ENCODE measurements around the gene SRRD. TPM values are rescaled to one million over a fixed set of nuclear protein-coding genes. Genes with fewer than 3 reads are reported as not detected.
"Not testable (repeated sequence)": the region's sequence is repeated elsewhere in the genome, so short reads cannot be mapped to it uniquely, and the experiment has no call there.

The SRRD gene
- total and polyA plus RNA-seq, 2 of the 13 experiments (the other 11 are each of a cell fraction or from before 2014, with no cell fraction given) = 22.8 to 36.6 TPM

DNA sequence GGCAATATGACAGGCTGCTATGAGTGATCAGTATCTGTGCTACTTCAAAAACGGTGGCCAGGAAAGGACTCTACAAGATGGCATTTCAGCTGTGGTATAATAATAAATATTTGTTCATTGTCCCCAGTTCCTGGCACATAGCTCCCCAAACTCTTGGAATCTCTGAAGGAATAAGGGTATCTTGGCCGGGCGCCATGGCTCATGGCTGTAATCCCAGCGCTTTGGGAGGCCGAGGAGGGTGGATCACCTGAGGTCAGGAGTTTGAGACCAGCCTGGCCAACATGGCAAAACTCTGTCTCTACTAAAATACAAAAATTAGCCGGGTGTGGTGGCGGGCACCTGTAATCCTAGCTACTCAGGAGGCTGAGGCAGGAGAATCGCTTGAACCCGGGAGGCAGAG, 44.8 kb downstream of the SRRD start:
- CTCF ChIA-PET (ENCODE audit: low intra/inter-chr PET ratio, low total read pairs); DNase-seq (ENCODE audit: low spot score); H3K27me3 ChIP-seq (ENCODE audit: control insufficient read depth in 1 of 2, insufficient read depth in 2 of 2, low read length in 2 of 2); in situ Hi-C loops (cut with HindIII; ENCODE audit: extremely low pct_ligation_motif_present, low pct_unique_long_range_greater_than_20kb); BruUV-seq (replicated peaks); FAIRE-seq; H3K9me3 ChIP-seq (ENCODE audit: low read length); ATAC-seq; H4K20me1 ChIP-seq (ENCODE audit: insufficient read depth, low read length); H3K9ac ChIP-seq (ENCODE audit: insufficient read depth, low read depth, low read length); intact Hi-C loops (cut with micrococcal nuclease; ENCODE audit: unreplicated experiment); H3K27ac ChIP-seq (ENCODE audit: extremely low read length, insufficient read depth, low read length); H3K4me2 ChIP-seq (ENCODE audit: low read depth, low read length); H2AFZ ChIP-seq (ENCODE audit: low read length); H3K79me2 ChIP-seq (ENCODE audit: insufficient read depth, low read length); H3K4me3 ChIP-seq (replicated peaks in 1 of 3; ENCODE audit: insufficient read depth in 1 of 3, low read depth in 2 of 3, low read length in 3 of 3); H3K4me1 ChIP-seq (ENCODE audit: insufficient read depth, low read length): not testable (repeated sequence)
- WGBS (ENCODE audit: low lambda C conversion rate) = 96% methylated on average over 9 of the region's 9 CpGs
- POLR2A ChIA-PET = interaction anchor here (1.0 kb wide), 1 partner anchor 45 kb away, joined by 3 read pairs; the partner anchor contains the start of genes HPS4 and SRRD
- peaks cover 1 to 13% of the 10 kb centered on the region in 2 experiments; a peak in 3 of 5 replicates for H3K36me3 ChIP-seq (replicated peaks in 1 of 2; ENCODE audit: control insufficient read depth in 1 of 2, insufficient read depth in 2 of 2, low read length in 2 of 2)

DNA sequence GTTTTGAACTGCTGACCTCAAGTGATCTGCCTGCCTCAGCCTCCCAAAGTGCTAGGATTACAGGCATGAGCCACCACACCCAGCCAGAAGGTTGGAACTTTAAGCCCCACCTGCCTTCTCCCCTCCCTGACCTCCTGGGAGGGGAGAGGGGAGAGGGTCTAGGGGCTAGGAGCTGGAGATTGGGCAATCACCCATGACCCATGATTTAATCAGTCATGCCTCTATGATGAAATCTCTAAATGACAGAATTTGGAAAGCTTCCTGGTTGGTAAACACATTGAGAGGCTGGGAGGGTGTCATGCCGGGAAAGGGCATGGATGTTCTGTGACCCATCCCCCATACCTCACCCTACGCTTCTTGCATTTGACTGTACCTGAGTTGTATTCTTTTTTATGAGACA, 45.7 kb downstream of the SRRD start:
- Histone ChIP-seq H3K79me2 (ENCODE audit: insufficient read depth, low read length) (no peaks in the 10 kb centered on the region), H3K9ac (ENCODE audit: insufficient read depth, low read depth, low read length) (no peak overlapping the region), H3K4me2 (ENCODE audit: low read depth, low read length) (no peak overlapping the region), H3K27me3 (ENCODE audit: control insufficient read depth in 1 of 2, insufficient read depth in 2 of 2, low read length in 2 of 2) (no peaks in the 10 kb centered on the region), H3K27ac (ENCODE audit: extremely low read length, insufficient read depth, low read length) (no peak overlapping the region), H2AFZ (ENCODE audit: low read length) (no peak overlapping the region), H3K4me3 (replicated peaks in 1 of 3; ENCODE audit: insufficient read depth in 1 of 3, low read depth in 2 of 3, low read length in 3 of 3) (no peak overlapping the region), H4K20me1 (ENCODE audit: insufficient read depth, low read length) (no peaks in the 10 kb centered on the region), H3K36me3 (replicated peaks in 1 of 2; ENCODE audit: control insufficient read depth in 1 of 2, insufficient read depth in 2 of 2, low read length in 2 of 2) (peaks cover 1 to 13% of the 10 kb centered on the region in 2 experiments; a peak in 3 of 5 replicates), H3K4me1 (ENCODE audit: insufficient read depth, low read length) (no peaks in the 10 kb centered on the region), H3K9me3 (ENCODE audit: low read length) (no peaks in the 10 kb centered on the region)
- intact Hi-C loops (cut with micrococcal nuclease; ENCODE audit: unreplicated experiment) = no loop called here
- DNase-seq (ENCODE audit: low spot score) = peak; percentile 39
- POLR2A ChIA-PET = interaction anchor here (1.0 kb wide), 1 partner anchor 46 kb away, joined by 3 read pairs; the partner anchor contains the start of genes HPS4 and SRRD
- CTCF ChIA-PET (ENCODE audit: low intra/inter-chr PET ratio, low total read pairs) = no interaction called here
- BruUV-seq (replicated peaks) = no TSS peak
- no peak for ATAC-seq
- in situ Hi-C loops (cut with HindIII; ENCODE audit: extremely low pct_ligation_motif_present, low pct_unique_long_range_greater_than_20kb) = no loop called here
- WGBS (ENCODE audit: low lambda C conversion rate) = 63% methylated on average over 2 of the region's 2 CpGs
- FAIRE-seq = no peak
- peak; percentile 21; the same call in 1 of the 2 replicates for TF ChIP-seq HMG20A (CRISPR knock-in tag; IDR thresholded peaks at IDR 0.05; ENCODE audit: borderline replicate concordance)
- TF ChIP-seq ASH2L (IDR thresholded peaks at IDR 0.05; ENCODE audit: insufficient read length, low read depth, low read length) = no peak
- TF ChIP-seq NR2F1 (CRISPR knock-in tag; IDR thresholded peaks at IDR 0.05) = 0 out of 4 replicates have a peak, but pooled peaks of 1 of the 2 experiments have one; percentile 28
- TF ChIP-seq, protein P1, sequence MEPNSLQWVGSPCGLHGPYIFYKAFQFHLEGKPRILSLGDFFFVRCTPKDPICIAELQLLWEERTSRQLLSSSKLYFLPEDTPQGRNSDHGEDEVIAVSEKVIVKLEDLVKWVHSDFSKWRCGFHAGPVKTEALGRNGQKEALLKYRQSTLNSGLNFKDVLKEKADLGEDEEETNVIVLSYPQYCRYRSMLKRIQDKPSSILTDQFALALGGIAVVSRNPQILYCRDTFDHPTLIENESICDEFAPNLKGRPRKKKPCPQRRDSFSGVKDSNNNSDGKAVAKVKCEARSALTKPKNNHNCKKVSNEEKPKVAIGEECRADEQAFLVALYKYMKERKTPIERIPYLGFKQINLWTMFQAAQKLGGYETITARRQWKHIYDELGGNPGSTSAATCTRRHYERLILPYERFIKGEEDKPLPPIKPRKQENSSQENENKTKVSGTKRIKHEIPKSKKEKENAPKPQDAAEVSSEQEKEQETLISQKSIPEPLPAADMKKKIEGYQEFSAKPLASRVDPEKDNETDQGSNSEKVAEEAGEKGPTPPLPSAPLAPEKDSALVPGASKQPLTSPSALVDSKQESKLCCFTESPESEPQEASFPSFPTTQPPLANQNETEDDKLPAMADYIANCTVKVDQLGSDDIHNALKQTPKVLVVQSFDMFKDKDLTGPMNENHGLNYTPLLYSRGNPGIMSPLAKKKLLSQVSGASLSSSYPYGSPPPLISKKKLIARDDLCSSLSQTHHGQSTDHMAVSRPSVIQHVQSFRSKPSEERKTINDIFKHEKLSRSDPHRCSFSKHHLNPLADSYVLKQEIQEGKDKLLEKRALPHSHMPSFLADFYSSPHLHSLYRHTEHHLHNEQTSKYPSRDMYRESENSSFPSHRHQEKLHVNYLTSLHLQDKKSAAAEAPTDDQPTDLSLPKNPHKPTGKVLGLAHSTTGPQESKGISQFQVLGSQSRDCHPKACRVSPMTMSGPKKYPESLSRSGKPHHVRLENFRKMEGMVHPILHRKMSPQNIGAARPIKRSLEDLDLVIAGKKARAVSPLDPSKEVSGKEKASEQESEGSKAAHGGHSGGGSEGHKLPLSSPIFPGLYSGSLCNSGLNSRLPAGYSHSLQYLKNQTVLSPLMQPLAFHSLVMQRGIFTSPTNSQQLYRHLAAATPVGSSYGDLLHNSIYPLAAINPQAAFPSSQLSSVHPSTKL (CRISPR knock-in tag; IDR thresholded peaks at IDR 0.05) = 0 out of 2 replicates have a peak, but pooled peaks have one; percentile 20
- 0 out of 4 replicates have a peak, but pooled peaks of 1 of the 2 experiments have one; percentile 22 for TF ChIP-seq KLF16 (CRISPR knock-in tag; IDR thresholded peaks at IDR 0.05)
- peak; percentile 29; the same call in 1 of the 2 replicates for TF ChIP-seq SAP130 (CRISPR knock-in tag; IDR thresholded peaks at IDR 0.05; ENCODE audit: low read depth)
- TF ChIP-seq, protein P2, sequence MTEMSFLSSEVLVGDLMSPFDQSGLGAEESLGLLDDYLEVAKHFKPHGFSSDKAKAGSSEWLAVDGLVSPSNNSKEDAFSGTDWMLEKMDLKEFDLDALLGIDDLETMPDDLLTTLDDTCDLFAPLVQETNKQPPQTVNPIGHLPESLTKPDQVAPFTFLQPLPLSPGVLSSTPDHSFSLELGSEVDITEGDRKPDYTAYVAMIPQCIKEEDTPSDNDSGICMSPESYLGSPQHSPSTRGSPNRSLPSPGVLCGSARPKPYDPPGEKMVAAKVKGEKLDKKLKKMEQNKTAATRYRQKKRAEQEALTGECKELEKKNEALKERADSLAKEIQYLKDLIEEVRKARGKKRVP (CRISPR knock-in tag; IDR thresholded peaks at IDR 0.05) = peak in 1 of 2 experiments; percentile 66; a peak in 2 of 4 replicates
- TF ChIP-seq, protein P3, sequence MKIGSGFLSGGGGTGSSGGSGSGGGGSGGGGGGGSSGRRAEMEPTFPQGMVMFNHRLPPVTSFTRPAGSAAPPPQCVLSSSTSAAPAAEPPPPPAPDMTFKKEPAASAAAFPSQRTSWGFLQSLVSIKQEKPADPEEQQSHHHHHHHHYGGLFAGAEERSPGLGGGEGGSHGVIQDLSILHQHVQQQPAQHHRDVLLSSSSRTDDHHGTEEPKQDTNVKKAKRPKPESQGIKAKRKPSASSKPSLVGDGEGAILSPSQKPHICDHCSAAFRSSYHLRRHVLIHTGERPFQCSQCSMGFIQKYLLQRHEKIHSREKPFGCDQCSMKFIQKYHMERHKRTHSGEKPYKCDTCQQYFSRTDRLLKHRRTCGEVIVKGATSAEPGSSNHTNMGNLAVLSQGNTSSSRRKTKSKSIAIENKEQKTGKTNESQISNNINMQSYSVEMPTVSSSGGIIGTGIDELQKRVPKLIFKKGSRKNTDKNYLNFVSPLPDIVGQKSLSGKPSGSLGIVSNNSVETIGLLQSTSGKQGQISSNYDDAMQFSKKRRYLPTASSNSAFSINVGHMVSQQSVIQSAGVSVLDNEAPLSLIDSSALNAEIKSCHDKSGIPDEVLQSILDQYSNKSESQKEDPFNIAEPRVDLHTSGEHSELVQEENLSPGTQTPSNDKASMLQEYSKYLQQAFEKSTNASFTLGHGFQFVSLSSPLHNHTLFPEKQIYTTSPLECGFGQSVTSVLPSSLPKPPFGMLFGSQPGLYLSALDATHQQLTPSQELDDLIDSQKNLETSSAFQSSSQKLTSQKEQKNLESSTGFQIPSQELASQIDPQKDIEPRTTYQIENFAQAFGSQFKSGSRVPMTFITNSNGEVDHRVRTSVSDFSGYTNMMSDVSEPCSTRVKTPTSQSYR (CRISPR knock-in tag; IDR thresholded peaks at IDR 0.05; ENCODE audit: borderline replicate concordance) = peak; percentile 21; the same call in 1 of the 2 replicates
- peak; percentile 41; the same call in 1 of the 2 replicates for TF ChIP-seq CEBPG (CRISPR knock-in tag; IDR thresholded peaks at IDR 0.05)
